OCI-M2 (cell line): Measurements from ENCODE around the gene FAT2.
"Not testable (repeated sequence)": the region's sequence is repeated elsewhere in the genome, so short reads cannot be mapped to it uniquely, and the experiment has no call there.

Experiments
- DNase-seq: peaks from one replicate; lab custom pipeline; 2025; ENCODE audit not compliant: unreplicated experiment; lab: John Stamatoyannopoulos, UW

Gene FAT2

DNA sequence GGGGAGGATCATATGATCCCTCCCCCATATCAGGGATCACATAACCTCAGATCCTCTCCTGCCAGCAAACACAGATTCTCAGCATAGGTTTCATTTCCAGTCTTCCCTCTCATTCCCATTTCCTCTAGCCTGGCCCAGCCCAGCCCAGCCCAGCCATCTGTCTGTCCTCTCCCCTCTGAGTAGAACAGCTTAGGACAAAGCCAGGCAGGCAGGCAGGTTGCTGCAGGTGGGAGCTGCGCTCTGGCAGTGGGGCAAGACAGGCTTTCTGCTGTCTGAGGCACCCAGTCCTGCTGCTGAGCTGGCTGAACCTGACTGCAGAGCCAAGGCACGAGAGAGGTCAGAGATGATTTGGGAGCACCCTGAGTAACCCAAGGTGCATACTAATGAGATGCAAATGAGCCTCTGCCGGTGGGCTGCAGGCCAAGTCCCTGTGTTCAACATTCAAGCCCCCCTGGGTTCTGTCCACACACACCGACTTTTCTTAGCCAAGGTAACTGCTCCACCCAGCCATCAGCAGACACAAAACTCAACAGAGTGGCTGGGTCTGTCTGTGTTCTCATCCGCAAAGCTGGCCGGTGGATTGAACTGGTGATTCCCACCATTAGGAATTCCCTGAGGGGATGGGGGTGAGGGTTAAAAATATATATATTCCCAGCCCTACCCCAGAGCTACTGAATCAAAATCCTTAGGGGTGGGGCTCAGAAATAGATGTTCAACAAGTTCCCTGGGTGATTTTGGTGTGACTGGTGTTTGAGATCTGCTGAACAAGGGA is 9.1 kb downstream of the FAT2 start:
- no peak for DNase-seq

DNA sequence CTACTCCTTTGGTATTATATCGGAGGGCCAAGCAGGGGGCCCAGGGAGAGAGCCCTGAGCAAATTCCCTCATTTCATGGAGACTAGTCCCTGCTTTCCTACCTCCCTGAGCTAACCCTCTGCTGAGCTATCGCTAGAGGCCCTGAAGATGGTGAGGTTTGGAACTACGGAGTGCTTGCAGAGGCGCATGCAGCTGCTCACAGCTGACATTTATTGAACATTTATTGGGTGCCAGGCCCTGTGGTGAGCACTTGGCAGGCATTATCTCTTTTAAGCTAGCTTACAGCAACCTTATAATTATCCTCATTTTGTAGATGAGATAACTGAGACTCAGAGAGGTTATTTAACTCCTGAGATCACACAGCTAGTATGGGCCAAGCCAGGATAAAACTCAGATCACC is 9.8 kb downstream of the FAT2 start:
- DNase-seq, result no peak

DNA sequence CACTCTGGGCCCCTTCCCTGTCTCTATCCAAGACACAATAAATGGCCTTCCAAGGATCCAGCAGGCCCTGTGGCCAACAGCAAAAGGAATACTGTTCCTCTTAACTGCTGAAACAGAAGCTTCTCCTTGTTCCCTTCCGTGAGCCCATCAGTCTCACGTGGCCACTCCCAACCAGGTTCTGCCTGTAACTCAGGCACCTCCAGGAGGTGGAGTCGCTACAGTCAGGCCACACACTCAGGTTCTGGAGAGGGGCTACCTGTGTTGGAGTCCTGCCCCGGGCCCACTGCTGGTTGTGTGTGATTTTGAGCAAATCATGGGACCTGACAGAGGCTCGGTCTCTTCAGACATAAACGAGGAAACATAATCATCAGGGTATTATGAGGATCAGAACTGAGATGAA is 10.3 kb downstream of the FAT2 start:
- DNase-seq, result no peak

DNA sequence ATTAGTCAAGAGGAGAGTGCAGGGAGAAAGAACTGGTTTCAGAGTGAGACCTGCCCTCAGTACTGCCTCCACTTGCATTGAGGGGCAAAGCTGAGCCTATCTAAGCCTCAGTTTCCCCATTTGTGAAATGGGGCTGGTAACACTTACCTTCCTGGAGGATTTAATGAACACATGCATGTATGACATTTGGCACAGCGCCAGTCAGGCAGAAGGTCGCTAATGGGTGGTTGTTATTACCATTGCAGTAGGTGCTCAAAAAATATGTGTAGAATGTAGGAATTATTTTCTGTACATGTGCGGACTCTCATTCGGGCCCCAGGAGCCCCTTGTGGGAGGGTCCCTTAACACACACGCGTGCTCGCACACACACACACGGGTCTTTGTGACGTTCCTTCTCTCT is 10.9 kb downstream of the FAT2 start:
- no peak for DNase-seq

DNA sequence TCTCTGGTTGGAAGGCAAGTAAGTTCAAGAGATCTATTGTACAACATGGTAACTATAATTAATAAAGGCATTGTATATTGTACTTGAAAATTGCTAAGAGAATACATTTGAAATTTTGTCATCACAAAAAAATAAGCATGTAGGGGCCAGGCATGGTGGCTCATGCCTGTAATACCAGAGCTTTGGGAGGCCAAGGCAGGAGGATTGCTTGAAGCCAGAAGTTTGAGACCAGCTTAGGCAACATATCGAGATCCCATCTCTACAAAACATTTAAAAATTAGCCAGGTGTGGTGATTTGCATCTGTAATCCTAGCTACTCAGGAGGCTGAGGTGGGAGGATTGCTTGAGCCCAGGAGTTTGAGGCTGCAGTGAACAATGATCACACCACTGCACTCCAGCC is 12.0 kb downstream of the FAT2 start:
- DNase-seq, result not testable (repeated sequence)

DNA sequence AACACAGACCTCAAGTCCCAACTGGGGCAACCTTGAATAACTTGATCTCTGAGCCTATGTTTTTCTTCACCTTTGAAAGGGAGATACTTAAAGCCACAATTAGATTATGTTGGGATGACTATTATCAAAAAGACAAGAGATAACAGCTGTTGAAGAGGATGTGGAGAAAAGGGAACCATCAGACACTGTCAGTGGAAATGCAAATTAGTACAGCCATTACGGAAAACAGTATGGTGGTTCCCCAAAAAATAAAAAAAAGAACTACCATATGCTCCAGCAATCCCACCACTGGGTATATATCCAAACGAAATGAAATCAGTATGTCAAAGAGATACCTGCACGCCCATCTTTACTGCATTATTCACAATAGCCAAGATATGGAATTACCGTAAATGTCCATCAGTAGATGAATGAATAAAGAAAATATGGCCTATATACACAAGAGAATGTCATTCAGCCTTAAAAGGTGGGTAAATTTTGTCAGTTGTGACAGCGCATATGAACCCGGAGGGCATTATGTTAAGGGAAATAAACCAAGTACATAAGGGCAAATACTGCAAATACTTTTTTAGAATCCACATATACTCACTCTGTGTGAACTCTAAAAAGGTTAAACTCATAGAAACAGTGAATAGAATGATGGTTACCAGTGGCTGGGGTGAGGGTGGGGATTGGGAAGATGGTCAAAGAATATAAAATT is 12.7 kb downstream of the FAT2 start:
- no peak for DNase-seq

DNA sequence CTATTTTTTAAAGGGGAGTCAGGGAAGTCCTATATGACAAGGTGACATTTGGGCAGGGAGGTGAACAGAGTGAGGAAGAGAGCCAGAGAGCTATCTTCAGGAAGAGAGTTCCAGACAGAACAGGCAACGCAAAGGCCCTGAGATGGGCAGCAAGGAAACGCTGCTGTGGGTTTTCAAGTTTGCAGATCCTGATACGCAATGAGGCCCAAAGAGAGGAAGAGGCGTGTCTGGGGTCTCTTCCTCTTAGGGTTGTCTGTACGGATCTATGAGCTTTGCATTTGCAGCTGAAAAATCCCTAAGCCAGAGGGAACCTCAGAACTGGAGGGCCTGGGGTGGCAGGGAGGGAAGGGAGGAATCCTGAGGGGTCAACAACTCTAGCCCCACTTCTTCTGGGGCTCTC is 13.6 kb downstream of the FAT2 start:
- no peak for DNase-seq

DNA sequence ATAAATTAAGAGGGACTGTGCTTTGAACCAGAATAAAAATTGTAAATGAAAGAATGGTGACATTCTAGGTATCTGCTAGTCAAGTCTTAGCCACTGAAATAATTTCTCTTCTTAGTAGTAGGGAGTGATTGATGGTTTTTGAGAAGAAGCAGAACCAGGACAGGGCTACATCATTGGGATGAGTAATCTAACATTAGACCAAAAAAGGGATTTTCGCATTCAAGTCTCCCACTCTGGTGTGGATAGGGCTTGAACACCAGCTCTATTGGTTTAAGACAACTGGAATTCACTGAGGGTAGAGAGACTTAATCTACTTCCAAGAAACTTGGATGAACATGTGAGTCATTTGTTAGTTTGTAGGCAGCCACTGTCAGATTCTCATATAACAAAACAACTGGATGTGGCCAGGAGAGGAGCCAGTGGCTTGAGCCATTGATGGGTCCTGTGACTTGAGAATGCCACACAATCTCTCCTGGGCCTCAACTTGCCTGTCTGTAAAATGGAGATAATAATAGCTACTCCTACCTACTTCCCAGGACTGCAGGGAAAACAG is 16.6 kb downstream of the FAT2 start:
- DNase-seq, result no peak

DNA sequence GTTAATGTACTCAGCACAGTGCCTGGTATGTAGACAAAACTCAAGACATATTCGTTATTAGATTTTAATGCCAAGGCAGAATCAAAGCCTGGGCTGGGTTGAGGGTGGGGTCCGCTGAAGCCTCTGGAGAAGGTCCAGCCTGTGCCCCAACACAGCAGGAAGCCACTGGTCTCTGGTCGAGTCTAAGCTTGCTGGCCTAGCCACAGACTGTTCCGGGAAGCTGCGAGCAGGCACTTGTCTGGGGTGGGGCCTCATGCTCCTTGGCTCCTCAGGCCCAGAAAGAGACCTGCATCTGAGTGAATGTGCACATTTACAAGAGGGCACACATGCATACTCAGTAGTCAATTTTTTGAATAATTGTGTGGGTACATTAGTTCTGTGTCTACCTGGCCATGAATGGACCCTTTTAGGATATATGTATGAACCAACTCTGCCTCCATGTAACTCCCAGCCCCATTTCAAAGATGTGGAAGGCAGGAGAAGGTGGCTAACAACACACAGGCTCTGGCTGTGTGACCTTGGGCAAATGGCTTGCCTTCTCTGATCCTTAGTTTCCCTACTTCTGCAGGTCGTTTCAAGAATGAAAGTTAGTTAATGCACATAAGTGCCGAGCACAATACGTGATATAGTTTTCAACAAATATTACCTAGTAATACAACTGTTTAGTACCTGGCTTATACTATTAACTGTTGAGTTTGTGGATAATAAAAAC is 18.3 kb downstream of the FAT2 start:
- DNase-seq, result no peak

DNA sequence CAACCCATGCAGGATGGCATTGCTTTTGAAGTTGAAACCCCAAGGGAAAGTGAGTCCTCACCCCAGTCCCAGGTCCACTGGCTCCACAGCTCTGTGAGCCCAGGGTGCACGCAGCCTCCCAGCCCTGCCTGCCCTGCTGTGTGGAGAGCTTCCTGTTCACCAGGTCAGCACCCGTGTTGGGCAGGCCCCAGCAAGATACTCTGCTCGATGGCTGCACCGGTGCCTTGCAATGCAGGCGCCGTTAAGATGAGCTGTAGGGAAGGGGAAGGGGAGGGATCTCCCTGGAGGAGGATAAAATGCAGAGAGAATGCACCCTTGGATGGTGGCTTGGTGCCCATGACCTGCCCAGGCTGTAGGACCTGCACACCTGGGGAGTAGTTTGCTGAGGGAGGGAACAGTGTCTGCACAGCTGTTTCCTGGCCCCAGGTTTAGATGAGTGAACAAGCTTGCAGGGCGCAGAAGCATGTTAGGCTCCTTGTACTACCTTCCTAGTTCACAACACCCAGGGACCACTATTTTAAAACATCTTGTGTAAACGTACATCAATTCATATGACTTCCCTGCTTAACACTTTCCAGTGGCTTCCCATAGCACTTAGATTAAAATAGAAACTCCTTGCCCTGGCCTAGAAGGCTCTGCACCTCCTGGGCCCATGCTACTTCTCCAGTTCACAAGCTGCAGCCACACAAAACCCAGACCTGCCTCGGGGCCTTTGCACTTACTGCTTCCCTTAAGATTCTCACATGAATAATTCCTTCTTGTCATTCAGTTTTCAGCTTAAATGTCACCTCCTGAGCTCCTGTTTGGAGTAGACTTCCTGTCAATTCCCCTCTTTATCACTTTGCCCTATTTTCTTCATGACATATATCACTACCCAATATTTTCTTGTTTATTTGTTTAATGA is 19.6 kb downstream of the FAT2 start:
- no peak for DNase-seq

DNA sequence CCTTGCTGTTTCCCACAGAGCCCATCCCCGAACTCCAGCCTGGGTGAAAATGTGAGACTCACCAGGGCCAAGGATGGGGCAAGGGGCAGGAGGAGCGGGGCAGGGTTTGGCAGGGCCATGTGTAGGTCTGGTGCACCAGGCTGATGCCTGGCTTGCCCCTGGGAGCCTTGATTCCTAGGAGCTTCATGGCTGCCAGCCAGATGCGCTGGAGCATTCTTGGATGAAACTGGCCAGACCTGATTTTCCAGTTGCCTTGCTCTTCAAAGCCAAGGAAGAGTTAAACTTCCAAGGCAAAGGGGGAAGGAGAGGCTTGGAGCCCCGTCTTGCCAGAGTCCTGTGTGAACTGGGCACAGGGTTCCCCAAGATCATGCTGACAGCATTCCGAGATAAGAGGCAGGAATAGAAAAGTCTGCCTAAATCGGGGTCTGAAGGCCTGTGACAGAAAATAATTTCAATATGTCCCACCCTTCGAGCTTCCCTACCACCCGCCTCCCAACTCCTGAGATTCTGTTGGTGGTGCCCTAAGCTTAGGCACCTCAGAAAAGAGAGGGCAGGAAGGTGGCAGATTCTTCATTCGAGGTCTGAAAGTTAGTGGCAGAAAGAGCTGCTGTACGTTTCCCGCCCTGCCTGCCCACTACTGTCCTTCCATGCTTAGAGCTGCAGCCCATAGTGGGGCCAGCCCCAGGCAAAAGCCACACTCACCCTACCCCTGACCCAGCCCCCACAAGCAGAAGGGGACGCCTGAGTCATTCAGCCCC is 20.4 kb downstream of the FAT2 start:
- no peak for DNase-seq

DNA sequence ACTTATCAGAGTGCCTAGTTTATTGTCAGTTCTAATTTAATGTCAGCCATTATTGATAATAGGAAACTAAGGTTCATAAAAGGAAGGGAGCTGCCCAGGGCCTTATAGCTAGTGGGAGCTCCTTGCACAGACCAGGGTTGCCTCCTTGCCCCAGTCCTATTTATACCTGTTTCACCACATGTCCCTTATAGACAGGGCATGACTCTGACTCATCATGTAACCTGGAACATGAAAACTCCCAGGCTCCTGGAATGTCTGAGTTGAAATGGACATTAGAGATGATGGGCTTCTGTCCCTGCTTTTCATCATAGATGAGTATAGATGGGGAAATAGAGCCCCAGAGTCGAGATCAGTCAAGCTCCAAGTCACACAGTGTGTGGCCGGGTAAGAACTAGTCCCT is 21.1 kb downstream of the FAT2 start:
- DNase-seq, result no peak

DNA sequence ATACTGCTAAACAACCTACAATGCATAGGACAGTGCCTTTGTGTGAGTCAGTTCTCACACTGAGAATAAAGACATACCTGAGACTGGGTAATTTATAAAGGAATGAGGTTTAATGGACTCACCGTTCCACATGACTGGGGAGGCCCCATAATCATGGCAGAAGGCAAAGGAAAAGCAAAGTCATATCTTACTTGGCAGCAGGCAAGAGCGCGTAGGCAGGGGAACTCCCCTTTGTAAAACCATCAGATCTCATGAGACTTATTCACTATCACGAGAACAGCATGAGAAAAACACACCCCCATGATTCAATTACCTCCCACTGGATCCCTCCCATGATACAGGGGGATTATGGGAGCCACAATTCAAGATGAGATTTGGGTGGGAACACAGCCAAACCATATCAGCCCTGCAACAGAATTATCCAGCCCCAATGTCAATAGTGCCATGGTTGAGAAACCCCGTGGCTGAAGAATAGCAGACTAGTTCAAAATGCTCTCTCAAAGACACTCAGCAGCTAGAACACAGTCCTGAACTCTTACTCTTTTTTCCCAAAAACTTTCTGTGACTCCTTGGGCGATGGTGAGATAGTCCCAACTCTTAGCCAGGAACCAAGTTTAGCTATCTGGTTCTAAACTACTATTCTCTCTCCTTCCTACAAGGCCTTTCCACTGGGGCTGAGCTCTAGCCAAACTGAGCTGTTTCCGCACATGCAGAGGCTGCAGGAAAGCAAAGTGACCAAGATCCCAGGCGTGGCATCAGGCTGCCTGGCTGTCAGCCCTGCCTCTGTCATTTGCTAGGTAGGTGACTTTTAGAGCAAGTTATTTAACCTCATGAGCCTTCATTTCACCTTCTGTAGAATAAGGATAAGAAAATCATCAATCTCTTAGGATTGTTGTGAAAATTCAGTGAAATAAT is 21.7 kb downstream of the FAT2 start:
- DNase-seq, result no peak

DNA sequence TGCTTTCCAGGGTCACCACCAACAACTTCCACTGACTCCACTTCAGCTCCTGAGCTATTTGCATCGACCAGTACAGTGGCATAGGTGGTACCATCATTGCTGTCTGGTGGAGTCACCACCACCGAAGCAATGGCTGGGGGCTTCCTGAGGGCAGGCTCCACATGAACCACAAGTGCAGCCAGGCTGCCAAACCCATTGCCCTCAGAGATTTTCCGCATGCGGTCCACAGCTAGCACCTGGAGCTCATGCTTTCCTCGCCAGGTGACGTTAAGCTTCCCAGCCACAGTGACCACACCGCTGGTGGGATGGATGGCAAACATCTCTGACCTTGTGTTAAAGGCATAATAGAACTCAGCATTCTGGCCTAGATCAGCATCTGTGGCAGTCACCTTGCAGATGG is 23.1 kb downstream of the FAT2 start:
- no peak for DNase-seq

DNA sequence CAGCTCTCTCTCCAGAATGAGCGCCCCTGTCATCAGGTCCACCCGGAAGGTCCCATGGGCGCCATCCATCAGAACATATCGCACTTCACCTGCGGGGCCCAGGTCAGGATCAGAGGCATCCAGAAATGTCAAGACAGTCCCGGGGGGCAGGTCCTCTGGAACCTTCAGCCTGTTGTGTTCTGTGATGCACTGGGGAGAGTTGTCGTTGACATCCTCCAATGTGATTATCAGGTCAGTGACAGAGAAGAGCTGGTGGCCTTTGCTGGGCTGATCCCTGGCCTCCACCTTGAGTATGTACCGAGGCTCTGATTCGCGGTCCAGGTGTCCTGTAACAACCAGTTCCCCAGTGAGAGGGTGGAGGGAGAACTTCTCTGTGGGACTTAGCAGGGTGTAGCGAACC is 25.2 kb downstream of the FAT2 start:
- no peak for DNase-seq

DNA sequence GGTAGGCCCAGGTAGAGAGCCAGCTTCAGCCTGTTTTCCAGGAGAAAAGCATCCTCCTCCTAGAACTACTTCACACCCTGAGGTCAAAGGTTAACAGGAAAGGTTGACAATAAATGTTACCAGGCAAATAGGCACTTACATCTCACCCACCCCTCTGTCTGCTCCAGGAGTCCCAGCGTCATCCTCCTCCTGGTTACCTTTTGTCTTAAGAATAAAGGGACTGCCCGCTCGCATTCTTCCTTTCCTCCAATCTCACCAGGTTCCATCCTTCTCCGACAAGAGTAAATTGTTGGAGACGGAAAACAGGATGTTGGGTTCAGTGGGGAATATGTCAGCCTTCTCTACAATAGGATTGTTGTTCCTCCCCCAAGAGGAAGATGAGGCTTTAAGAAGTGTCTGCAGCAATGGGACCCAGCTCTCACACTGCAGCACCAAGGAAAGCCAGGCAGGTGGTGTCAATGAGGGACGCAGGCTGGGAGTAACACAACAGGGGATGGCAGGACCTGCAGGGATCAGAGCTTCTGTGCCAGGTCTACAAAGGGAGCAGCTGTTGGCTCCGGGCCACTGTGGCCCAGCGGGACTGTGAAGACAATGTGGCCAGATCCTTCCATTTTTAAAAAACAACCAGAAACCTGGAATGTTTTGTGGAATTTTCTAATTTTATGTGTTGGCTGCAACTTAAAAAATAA is 29.0 kb downstream of the FAT2 start:
- no peak for DNase-seq

DNA sequence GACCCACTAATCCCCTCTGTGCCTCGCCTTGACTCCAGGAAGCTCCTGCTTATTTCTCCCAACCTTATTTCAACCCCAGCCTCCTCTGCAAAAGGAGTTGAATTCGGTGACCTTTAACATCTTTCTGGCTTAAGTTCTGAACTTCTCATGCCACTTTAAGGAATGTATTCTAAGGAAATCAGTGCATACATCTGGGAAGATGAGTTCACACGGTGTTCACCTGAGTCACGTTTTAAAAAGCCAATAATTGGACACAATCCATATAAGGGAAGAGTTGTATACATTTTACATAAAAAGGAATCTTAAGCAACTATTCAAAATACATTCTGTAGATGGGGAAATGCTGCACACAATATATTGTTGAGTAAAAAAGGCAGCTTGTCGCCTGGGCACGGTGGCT is 33.2 kb downstream of the FAT2 start:
- DNase-seq, result no peak

DNA sequence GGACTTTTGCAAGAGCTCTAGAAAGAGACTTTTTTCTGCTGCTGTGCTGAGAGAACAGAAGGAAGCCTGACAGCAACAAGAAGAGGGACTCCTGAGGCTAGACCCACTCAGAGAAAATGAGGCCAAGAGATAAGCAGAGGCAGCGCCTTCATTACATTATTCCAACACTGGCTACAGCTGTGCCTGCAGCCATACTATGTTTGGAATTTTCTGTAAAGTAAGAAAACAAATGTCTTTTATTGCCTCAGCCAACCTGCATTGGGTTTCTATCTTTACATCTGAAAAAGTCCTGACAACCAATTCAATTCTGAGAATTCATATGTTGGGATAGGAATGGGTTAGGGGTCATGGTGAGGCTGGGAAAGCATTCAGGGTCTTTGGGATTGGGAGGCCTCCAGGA is 33.7 kb downstream of the FAT2 start:
- DNase-seq, result no peak

DNA sequence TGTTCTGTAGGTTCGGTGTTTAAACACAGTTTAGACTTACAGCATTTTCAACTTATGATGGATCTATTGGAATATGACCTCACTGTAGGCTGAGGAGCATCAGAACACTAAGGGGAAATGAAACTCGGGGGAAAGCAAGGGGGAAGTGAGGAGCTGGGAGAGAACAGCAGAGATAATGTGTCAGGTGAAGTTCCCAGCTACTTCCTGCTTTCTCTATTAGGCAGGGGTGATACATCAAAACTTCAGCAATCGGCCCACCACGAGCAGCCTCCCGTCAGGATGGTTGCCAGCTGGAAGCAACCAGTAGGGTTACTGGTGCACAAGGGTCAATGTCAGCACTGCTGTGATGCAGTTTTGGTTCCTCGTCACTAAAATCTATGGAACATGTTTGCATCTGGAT is 34.3 kb downstream of the FAT2 start:
- no peak for DNase-seq
